ENCODE data around the gene HSPD1.

Gene HSPD1

DNA sequence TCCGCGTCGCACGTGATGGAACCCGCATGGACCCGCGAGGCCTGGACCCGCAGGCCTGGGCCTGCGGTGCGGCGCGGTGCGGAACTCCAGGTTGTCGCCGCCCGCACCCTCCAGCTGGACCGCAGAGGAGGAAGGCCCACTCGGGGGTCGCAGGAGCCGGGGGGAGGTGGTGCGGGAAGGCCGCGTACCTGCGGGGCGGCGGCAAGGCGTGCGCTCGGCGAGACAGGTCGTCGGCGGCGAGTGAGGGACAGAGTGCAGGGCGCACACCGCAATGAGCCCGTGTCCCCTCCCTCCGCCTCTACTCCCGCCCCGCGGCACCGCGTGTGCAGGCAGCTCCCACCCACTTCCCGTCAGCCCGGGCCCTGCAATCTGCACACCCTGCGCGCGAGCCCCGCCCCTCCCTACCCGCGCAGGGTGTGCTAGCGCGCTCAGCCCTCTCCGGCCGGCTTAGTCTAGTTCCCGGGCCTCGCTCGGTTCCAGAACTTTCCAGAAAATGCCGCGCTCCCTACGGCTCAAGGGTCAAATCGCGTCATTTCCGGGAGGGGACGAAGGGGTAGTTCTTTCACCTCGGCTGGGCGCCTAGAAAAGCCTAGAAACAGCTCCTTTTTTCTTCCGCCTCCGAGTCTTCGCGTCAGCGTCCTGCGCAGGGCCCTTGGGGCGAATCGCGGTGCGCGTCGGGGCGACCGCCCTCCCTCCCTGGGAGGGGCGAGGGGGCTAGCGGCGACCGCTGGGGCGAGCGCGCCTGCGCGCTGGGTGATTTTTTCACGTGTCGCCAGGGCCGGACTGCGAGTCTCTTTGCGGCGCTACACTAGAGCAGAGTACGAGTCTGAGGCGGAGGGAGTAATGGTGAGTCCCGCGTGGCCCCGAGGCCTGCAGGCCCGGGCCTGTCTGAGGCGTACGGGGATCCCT, at the start of gene HSPD1, which contains the start of gene HSPE1:
HSPD1 (minus strand) TSS at position 247 of the 909 bp plus-strand sequence. CDS start 992 bp downstream, outside the sequence.
HSPE1 (plus strand) TSS at position 786 of the 909 bp plus-strand sequence; CDS start at position 844, 58 bp downstream.
- no peaks in the 10 kb centered on the region for H3K27me3 Mint-ChIP-seq (ENCODE audit: low read depth, poor library complexity)
- peak; percentile 94 for DNase-seq
- H3K4me1 Mint-ChIP-seq, result peaks cover 63% of the 10 kb centered on the region
- H3K36me3 Mint-ChIP-seq (ENCODE audit: low read depth), result peaks cover 63% of the 10 kb centered on the region
- no peaks in the 10 kb centered on the region for H3K9me3 Mint-ChIP-seq
- peak within 1 kb of the TSS; percentile 92 for H3K4me3 Mint-ChIP-seq
- TF ChIP-seq, protein P1, sequence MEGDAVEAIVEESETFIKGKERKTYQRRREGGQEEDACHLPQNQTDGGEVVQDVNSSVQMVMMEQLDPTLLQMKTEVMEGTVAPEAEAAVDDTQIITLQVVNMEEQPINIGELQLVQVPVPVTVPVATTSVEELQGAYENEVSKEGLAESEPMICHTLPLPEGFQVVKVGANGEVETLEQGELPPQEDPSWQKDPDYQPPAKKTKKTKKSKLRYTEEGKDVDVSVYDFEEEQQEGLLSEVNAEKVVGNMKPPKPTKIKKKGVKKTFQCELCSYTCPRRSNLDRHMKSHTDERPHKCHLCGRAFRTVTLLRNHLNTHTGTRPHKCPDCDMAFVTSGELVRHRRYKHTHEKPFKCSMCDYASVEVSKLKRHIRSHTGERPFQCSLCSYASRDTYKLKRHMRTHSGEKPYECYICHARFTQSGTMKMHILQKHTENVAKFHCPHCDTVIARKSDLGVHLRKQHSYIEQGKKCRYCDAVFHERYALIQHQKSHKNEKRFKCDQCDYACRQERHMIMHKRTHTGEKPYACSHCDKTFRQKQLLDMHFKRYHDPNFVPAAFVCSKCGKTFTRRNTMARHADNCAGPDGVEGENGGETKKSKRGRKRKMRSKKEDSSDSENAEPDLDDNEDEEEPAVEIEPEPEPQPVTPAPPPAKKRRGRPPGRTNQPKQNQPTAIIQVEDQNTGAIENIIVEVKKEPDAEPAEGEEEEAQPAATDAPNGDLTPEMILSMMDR (IDR thresholded peaks at IDR 0.05), result no peak
- peak within 1 kb of the TSS; percentile 100 for H3K27ac Mint-ChIP-seq

DNA sequence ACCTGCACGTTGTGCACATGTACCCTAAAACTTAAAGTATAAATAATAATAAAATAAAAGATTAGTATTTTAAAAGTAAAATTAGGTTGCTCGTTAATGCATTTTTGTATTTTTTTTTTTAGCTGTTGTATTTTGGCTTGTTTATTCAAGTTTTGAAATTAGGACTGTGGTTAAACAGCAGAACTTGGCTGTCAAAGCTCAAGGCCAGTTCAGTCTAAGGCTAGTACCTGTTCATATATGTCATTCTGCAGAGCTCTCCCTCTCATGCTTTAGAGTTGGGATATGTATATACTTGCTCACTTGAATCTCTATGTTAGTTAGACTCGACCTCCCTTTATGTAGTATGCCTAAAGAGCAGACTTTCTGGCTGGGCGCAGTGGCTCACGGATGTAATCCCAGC, 48.9 kb upstream of the HSPD1 start:
- H3K4me3 Mint-ChIP-seq, result no peak overlapping the region
- H3K27me3 Mint-ChIP-seq (ENCODE audit: low read depth, poor library complexity), result peaks cover 2% of the 10 kb centered on the region
- H3K9me3 Mint-ChIP-seq, result no peaks in the 10 kb centered on the region
- TF ChIP-seq, protein P1 (IDR thresholded peaks at IDR 0.05), result no peak
- no peaks in the 10 kb centered on the region for H3K4me1 Mint-ChIP-seq
- H3K36me3 Mint-ChIP-seq (ENCODE audit: low read depth), result peaks cover 88% of the 10 kb centered on the region
- no peak for DNase-seq
- H3K27ac Mint-ChIP-seq, result peak overlapping the region; percentile 32

DNA sequence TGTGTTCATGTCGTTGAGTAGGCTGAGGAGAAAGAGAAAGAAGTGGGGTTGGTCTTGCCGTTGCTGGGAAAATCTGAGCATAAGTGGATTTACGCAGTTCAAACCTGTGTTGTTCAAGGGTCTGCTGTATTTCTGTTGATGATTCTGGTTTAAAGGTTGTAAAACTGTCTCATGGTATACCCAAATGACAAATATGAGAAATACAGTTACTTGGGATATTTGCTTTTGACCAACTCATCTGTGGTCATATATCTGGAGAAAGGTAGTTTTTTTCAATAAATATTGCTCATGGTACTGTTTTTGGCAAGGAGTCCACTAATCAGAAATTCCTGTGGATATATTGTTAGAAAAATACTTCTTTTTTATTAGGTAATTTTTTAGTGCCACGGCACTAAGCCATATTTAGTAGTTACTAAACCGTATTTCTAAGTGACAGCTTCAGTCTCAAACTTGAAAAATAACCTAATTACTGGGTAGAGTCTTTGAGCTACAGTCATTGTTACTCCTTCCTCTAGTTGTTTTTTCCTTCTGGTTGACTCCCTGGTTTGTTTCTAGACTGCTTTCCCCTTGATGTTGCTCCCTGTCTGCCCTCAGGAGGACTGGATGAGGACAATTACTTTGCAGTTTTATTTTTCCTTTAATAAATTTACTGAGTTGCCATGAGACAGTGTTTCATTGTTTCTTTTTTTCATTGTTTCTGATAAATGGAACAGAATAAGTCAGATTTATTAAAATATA, 47.7 kb upstream of the HSPD1 start:
- Mint-ChIP-seq H3K9me3 (no peaks in the 10 kb centered on the region), H3K27ac (peak overlapping the region; percentile 30), H3K4me3 (no peak overlapping the region), H3K36me3 (ENCODE audit: low read depth) (peaks cover 89% of the 10 kb centered on the region), H3K4me1 (no peaks in the 10 kb centered on the region), H3K27me3 (ENCODE audit: low read depth, poor library complexity) (peaks cover 2% of the 10 kb centered on the region)
- TF ChIP-seq, protein P1 (IDR thresholded peaks at IDR 0.05), result no peak
- no peak for DNase-seq

DNA sequence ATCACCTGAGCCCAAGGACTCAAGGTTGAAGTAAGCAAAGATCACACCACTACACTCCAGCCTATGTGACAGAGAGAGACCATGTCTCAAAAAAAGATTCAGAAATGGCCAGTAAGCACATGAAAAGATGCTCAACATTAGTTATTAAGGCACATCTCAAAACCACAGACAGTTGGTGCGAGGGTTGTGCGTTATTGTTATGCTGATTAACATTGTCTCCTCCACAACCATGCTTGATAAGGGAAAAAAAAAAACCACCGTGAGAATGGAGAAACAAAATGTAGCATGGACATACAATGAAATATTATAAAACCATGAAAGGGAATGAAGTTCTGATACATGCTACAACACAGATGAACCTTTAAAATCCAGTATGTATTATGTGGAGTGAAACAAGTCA, 43.6 kb upstream of the HSPD1 start:
- TF ChIP-seq, protein P1 (IDR thresholded peaks at IDR 0.05), result no peak
- H3K36me3 Mint-ChIP-seq (ENCODE audit: low read depth), result peaks cover 91% of the 10 kb centered on the region
- H3K27ac Mint-ChIP-seq, result peak overlapping the region; percentile 90

DNA sequence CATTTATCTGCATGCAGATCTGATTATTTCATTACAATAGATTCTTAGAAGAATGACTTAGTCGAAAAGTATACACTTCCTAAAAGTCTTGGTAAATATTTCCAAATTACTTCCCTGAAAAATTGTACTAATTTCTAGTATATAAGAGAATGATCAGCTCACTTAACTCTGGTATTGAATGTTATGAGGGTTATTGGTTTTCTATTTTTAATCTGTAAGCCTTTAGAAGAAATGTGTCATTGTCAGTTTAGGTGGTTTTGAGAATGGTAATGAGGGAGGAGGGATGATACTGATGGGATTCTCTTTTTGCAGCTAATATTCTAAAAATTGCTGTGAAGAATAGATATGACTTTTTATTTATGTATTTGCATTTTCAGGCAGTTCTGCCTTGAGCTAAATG, 40.1 kb upstream of the HSPD1 start:
- no peaks in the 10 kb centered on the region for H3K9me3 Mint-ChIP-seq
- no peak overlapping the region for H3K4me3 Mint-ChIP-seq
- no peaks in the 10 kb centered on the region for H3K4me1 Mint-ChIP-seq
- H3K36me3 Mint-ChIP-seq (ENCODE audit: low read depth), result peaks cover 92% of the 10 kb centered on the region
- TF ChIP-seq, protein P1 (IDR thresholded peaks at IDR 0.05), result no peak
- DNase-seq, result no peak
- H3K27me3 Mint-ChIP-seq (ENCODE audit: low read depth, poor library complexity), result no peaks in the 10 kb centered on the region
- peak overlapping the region; percentile 18 for H3K27ac Mint-ChIP-seq

More for the DNA sequence above, 43.6 kb upstream of the HSPD1 start:
- no peak for DNase-seq
- H3K27me3 Mint-ChIP-seq (ENCODE audit: low read depth, poor library complexity), result no peaks in the 10 kb centered on the region
- no peak overlapping the region for H3K4me3 Mint-ChIP-seq
- no peaks in the 10 kb centered on the region for H3K4me1 Mint-ChIP-seq
- no peaks in the 10 kb centered on the region for H3K9me3 Mint-ChIP-seq

Measured in nephron progenitor cell (in vitro differentiated cells).